Measurements from ENCODE around the gene RALGAPA2.
"Not testable (repeated sequence)": the region's sequence is repeated elsewhere in the genome, so short reads cannot be mapped to it uniquely, and the experiment has no call there.

RALGAPA2 gene

GRCh38 chr20:20578838-20579237, 133.6 kb downstream of the RALGAPA2 start:
- DNase-seq (ENCODE audit: low spot score) = no peak

- no peak for DNase-seq (ENCODE audit: low spot score)
Measured at GRCh38 chr20:20573797-20574196, 138.6 kb downstream of the RALGAPA2 start.

GRCh38 chr20:20571068-20571780, 141.2 kb downstream of the RALGAPA2 start:
- DNase-seq (ENCODE audit: low spot score) = no peak

GRCh38 chr20:20568604-20569205, 143.7 kb downstream of the RALGAPA2 start:
- peak; percentile 67 for DNase-seq (ENCODE audit: low spot score)

DNA sequence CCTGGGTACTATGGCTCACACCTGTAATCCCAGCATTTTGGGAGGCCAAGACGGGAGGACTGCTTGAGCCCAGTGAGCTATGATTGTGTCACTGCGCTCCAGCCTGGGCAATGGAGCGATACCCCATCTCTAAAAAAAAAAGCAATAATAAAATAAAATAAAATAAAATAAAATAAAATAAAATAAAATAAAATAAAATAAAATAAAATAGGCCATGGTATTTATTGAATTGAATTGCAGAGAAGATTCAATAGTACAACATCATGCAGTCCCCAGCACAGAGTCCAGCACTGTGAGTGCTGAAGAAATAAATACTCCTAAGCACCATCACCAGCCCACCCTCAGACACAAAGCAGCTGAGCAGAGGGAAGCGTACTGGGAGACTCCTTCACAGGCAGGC, 144.7 kb downstream of the RALGAPA2 start:
- DNase-seq (ENCODE audit: low spot score) = no peak

DNA sequence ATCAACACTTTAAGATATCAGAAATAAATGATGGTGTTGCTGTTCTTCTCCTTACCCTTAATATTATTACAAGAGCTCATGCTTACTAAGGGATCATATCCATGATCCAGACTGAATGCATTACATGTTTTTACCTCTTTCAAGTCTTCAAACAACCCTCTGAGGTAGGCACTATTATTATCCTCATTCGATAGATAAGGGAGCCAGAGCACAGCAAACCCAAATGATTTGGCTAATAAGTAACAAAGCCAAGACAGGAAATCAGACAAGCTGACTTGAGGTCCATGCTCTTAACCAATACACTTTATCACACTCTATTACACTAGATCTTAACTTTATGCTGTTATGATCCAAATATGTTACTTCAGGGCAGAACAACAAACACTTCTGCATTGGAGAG, 145.9 kb downstream of the RALGAPA2 start:
- DNase-seq (ENCODE audit: low spot score) = no peak

GRCh38 chr20:20564279-20564678, 148.2 kb downstream of the RALGAPA2 start:
- DNase-seq (ENCODE audit: low spot score) = no peak

- no peak for DNase-seq (ENCODE audit: low spot score)
Measured at GRCh38 chr20:20562507-20562906, 149.9 kb downstream of the RALGAPA2 start.

- DNase-seq (ENCODE audit: low spot score) = no peak
Measured at GRCh38 chr20:20561841-20562240, 150.6 kb downstream of the RALGAPA2 start.

DNA sequence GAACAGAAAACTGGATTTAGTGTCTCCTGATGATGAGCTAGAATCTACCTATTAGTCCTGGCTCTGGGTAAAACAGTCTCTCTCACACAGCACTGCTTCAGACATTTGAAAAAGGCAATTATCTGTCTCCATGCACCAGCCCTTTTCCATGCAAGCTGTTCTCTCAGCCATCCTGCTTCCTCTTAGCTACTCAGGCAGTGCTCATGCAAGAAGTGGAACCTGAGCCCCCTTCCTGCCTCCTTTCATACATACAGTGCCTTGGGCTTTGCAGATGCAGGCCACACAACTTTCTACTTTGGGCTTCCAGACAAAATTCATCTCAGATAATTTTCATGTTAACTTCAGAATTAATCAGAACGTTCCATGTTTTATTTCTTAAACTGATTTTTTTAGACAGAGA, 151.3 kb downstream of the RALGAPA2 start:
- no peak for DNase-seq (ENCODE audit: low spot score)

GRCh38 chr20:20557406-20557805, 155.0 kb downstream of the RALGAPA2 start:
- no peak for DNase-seq (ENCODE audit: low spot score)

GRCh38 chr20:20555838-20556237, 156.6 kb downstream of the RALGAPA2 start:
- DNase-seq (ENCODE audit: low spot score) = no peak

DNA sequence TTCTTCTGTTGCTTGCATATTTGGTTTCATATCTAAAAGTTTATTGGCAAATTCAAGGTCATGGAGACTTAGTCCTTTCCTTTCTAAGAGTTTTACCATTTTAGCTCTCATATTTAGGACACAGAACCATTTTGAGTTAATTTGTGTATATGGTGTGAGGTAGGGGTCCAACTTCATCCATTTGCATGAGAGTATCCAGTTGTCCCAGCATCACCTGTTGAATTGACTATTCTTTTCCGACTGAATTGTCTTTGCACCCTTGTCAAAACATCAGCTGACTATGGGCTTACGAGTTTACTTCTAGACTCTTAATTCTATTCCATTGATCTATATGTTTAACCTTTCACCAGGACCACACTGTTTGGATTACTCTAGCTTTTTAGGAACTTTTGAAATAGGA, 157.5 kb downstream of the RALGAPA2 start:
- DNase-seq (ENCODE audit: low spot score) = no peak

- no peak for DNase-seq (ENCODE audit: low spot score)
Measured at GRCh38 chr20:20553541-20553940, 158.9 kb downstream of the RALGAPA2 start.

DNA sequence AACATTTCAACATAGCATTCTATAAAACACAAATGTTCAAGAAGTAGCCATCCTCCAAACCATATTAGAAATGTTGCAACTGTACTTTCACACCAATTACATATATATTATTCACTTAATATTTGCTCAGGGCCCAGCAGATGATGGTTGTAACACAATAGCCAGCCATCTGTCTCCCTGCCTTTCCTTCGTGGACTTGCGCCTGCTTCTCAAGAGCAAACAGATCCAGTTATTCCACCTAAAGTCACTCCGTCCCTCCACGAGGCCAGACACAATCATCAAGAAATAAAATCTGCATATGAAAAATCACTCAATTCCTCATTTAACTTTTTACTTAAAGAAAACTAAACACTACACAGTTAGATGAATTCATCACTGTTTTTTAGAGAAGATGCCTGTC, 160.4 kb downstream of the RALGAPA2 start:
- no peak for DNase-seq (ENCODE audit: low spot score)

DNA sequence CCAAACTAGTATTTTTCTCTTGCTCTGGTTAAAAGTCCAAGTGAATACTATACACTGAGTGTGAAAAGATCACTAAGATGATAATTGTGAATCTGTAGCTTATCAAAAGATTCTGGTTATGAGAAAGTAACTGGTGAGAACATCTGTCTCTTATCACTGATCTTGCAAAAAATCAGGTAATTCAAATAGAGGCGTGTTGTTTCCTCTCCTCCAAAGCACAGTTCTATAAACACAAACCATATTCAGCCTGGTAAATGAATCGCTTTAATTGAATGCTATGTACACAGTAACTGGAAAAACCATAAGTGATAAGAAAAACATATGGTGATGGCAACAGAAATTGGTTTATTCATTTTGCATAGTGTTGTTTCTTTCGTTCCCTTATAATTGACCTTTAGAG, 161.0 kb downstream of the RALGAPA2 start:
- DNase-seq (ENCODE audit: low spot score) = no peak

DNA sequence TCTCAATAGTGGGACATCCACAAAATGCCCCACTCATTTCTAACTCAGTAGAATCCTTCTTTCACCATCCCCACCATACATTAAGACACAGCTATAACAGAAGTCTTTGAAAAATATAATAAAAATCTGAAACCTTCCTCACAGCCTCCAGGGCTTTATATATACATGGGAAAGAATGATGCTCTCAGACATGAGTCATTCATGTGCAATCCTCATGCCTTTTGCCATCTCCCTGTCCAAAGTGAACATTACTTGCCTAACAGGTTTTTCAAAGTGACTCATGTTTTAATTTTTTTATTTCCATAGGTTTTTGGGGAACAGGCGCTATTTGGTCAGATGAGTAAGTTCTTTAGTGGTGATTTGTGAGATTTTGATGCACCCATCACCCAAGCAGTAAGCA, 162.7 kb downstream of the RALGAPA2 start:
- DNase-seq (ENCODE audit: low spot score) = peak; percentile 49

DNA sequence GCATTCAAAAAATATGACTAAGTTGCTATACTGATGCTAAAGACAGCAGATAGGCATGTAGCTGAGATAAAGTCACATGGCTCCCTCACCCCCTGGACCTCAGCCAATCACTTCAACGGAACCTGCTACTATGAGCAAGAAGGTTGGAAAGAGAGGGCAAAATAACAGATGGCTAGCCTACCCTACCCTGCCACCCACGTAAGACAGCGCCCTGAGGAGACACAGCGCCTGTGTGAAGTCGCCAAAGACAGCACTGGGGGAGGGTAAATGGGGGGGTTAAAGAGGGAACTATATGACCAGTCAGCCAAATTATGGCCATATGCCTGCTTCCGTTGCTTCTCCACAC, 163.2 kb downstream of the RALGAPA2 start:
- no peak for DNase-seq (ENCODE audit: low spot score)

GRCh38 chr20:20548527-20549266, 163.7 kb downstream of the RALGAPA2 start:
- no peak for DNase-seq (ENCODE audit: low spot score)

DNA sequence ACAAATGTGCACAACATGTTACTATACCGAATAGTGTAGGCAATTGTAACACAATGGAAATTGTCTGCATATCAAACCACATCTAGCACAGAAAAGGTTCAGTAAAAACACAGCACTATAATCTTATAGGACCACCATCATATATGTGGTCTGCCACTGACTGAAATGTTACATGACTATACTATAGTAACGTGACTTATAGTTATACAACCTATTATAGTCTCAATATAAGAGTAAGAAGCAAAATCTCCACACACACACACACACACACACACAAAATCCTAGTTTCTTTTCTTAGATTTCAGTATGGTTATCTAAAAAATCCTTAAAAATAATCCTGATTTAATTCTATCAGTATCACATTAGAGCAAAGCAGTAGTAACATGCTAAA, 164.6 kb downstream of the RALGAPA2 start:
- DNase-seq (ENCODE audit: low spot score) = no peak

- DNase-seq (ENCODE audit: low spot score) = no peak
Measured at GRCh38 chr20:20547221-20547875, 165.1 kb downstream of the RALGAPA2 start.

GRCh38 chr20:20546402-20546801, 166.0 kb downstream of the RALGAPA2 start:
- DNase-seq (ENCODE audit: low spot score) = no peak

GRCh38 chr20:20543348-20543747, 169.1 kb downstream of the RALGAPA2 start:
- DNase-seq (ENCODE audit: low spot score) = not testable (repeated sequence)

Measured in AG20443 (cell line).